Tibial nerve (tissue), 4 donors: Measurements from ENCODE around the gene CCDC38.

ENCODE experiments used
- CTCF ChIP-seq, 5 experiments: fragments of 200-600 bp in 3 of 5; fragments of 450-650 bp in 2 of 5; sonication (generic) in 3 of 5; IDR thresholded peaks; one replicate each; pipeline ENCODE4 v1.5.1; 2016 to 2019; ENCODE audit warnings: antibody characterized with exemption in 5 of 5, mild to moderate bottlenecking in 3 of 5, moderate library complexity in 2 of 5
- EP300 ChIP-seq, 2 donors: sonication (generic); formaldehyde crosslinking; IDR thresholded peaks; one replicate each; pipeline ENCODE4 v1.6.1; 2017; ENCODE audit warnings: antibody characterized with exemption in 2 of 2, mild to moderate bottlenecking in 1 of 2
- POLR2A ChIP-seq, 2 donors: fragments of 450-650 bp; IDR thresholded peaks; one replicate each; pipeline ENCODE4 v1.6.1; 2017; ENCODE audit warnings: antibody characterized with exemption in 2 of 2, mild to moderate bottlenecking in 2 of 2, moderate library complexity in 2 of 2

GRCh38 chr12:95966287-95966870, 24.0 kb upstream of the CCDC38 start:
- no peak for TF ChIP-seq CTCF (IDR thresholded peaks at IDR 0.05)
- TF ChIP-seq POLR2A (IDR thresholded peaks at IDR 0.05) = no peak
- no peak for TF ChIP-seq EP300 (IDR thresholded peaks at IDR 0.05)
